HepG2 (cell line): ENCODE data around the gene ANKRD12. TPM values are rescaled to one million over a fixed set of nuclear protein-coding genes. Genes with fewer than 3 reads are reported as not detected.

Experiments
- DDIT3 ChIP-seq: sonication (generic); formaldehyde crosslinking; IDR thresholded peaks from 2 replicates; pipeline ENCODE4 v1.4.0; 2020; ENCODE audit warnings: mild to moderate bottlenecking, missing genetic modification reagents
- FOXK2 ChIP-seq: fragments of 450-650 bp; IDR thresholded peaks from 2 replicates; pipeline ENCODE4 v1.6.1; 2016
- FOXO4 ChIP-seq: sonication (generic); formaldehyde crosslinking; conservative IDR thresholded peaks from 2 replicates; pipeline ENCODE4 v1.8.1; 2023; ENCODE audit warnings: missing genetic modification reagents
- HNRNPUL1 ChIP-seq: fragments of 200-400 bp; formaldehyde crosslinking; IDR thresholded peaks from 2 replicates; pipeline ENCODE4 v1.6.1; 2017; ENCODE audit warnings: low read depth, mild to moderate bottlenecking, low read length, moderate library complexity
- JUN ChIP-seq: sonication (generic); formaldehyde crosslinking; IDR thresholded peaks from 2 replicates; pipeline ENCODE4 v1.4.0; 2020; ENCODE audit warnings: mild to moderate bottlenecking, missing genetic modification reagents
- KDM2A ChIP-seq: sonication (generic); formaldehyde crosslinking; IDR thresholded peaks from 2 replicates; pipeline ENCODE4 v1.4.0; 2020; ENCODE audit warnings: low read depth, missing genetic modification reagents, borderline replicate concordance
- KLF11 ChIP-seq: IDR thresholded peaks from 2 replicates; pipeline ENCODE4 v1.6.1; 2016; ENCODE audit warnings: missing compliant biosample characterization
- MED8 ChIP-seq: sonication (generic); formaldehyde crosslinking; IDR thresholded peaks from 2 replicates; pipeline ENCODE4 v1.8.1; 2023; ENCODE audit warnings: mild to moderate bottlenecking, missing genetic modification reagents; ENCODE audit not compliant: insufficient replicate concordance
- MZF1 ChIP-seq: sonication (generic); formaldehyde crosslinking; IDR thresholded peaks from 2 replicates; pipeline ENCODE4 v1.8.1; 2023; ENCODE audit warnings: mild to moderate bottlenecking, missing genetic modification reagents, borderline replicate concordance
- SIN3B ChIP-seq: fragments of 150-350 bp; IDR thresholded peaks from 2 replicates; pipeline ENCODE4 v1.6.1; 2014; ENCODE audit warnings: low read length
- SP4 ChIP-seq: sonication (generic); formaldehyde crosslinking; IDR thresholded peaks from 2 replicates; pipeline ENCODE4 v1.8.1; 2023; ENCODE audit warnings: mild to moderate bottlenecking, missing genetic modification reagents
- TARDBP ChIP-seq: sonication (generic); formaldehyde crosslinking; IDR thresholded peaks from 2 replicates; pipeline ENCODE4 v1.8.0; 2022; ENCODE audit warnings: mild to moderate bottlenecking, missing genetic modification reagents
- U2AF2 ChIP-seq: fragments of 200-400 bp; formaldehyde crosslinking; IDR thresholded peaks from 2 replicates; pipeline ENCODE4 v1.6.1; 2017; ENCODE audit warnings: low read depth, mild to moderate bottlenecking, low read length
- ZBTB7A ChIP-seq: sonication (generic); formaldehyde crosslinking; IDR thresholded peaks from 2 replicates; pipeline ENCODE4 v1.8.0; 2022; ENCODE audit warnings: mild to moderate bottlenecking, missing genetic modification reagents
- ZNF260 ChIP-seq: sonication (generic); formaldehyde crosslinking; IDR thresholded peaks from 2 replicates; pipeline ENCODE4 v1.4.0; 2020; ENCODE audit warnings: missing genetic modification reagents, low read depth, mild to moderate bottlenecking, borderline replicate concordance
- ZNF430 ChIP-seq: sonication (generic); formaldehyde crosslinking; IDR thresholded peaks from 2 replicates; pipeline ENCODE4 v1.9.0; 2021; ENCODE audit warnings: mild to moderate bottlenecking, missing genetic modification reagents
- ZNF564 ChIP-seq: sonication (generic); formaldehyde crosslinking; IDR thresholded peaks from 2 replicates; pipeline ENCODE4 v1.8.1; 2023; ENCODE audit warnings: mild to moderate bottlenecking, missing genetic modification reagents
- ZNF720 ChIP-seq: sonication (generic); formaldehyde crosslinking; IDR thresholded peaks from 2 replicates; pipeline ENCODE4 v1.4.0; 2020; ENCODE audit warnings: missing genetic modification reagents
- ZNF776 ChIP-seq: sonication (generic); formaldehyde crosslinking; IDR thresholded peaks from 2 replicates; pipeline ENCODE4 v1.4.0; 2020; ENCODE audit warnings: mild to moderate bottlenecking, missing genetic modification reagents
- polyA plus RNA-seq, 8 experiments: library from polyadenylated mRNA; depleted of rRNA in 3 of 8; stranded (reverse) in 7 of 8; unstranded in 1 of 8; fragments of >200 nt; fragmentation: Illumina TruSeq in 4 of 8; extraction: Trizol in 4 of 8; gene quantifications; 2 replicates each; pipeline versions ENCODE4 v1.2.1 to v1.2.3, GENCODE V29; 2011 to 2016; ENCODE audit warnings: low read depth in 4 of 8, missing spikeins in 1 of 8, mixed read lengths in 1 of 8; ENCODE audit not compliant: insufficient read depth in 1 of 8
- total RNA-seq, 5 experiments: library from RNA; depleted of rRNA; stranded (reverse); fragments of >200 nt; fragmentation: Illumina TruSeq; extraction: Trizol; gene quantifications; 2 replicates each; pipeline ENCODE4 v1.2.3, GENCODE V29; 2016; ENCODE audit warnings: low read depth in 1 of 5
- TF ChIP-seq, protein P1 (sequence below): sonication (generic); formaldehyde crosslinking; IDR thresholded peaks from 2 replicates; pipeline ENCODE4 v1.8.0; 2022; ENCODE audit warnings: mild to moderate bottlenecking, missing genetic modification reagents; ENCODE audit not compliant: insufficient replicate concordance
- TF ChIP-seq, protein P2 (sequence below): IDR thresholded peaks from 2 replicates; pipeline ENCODE4 v1.6.1; 2016; ENCODE audit warnings: missing compliant biosample characterization, missing genetic modification reagents, borderline replicate concordance
- TF ChIP-seq, protein P3 (sequence below): sonication (generic); formaldehyde crosslinking; IDR thresholded peaks from 2 replicates; pipeline ENCODE4 v1.4.0; 2020; ENCODE audit warnings: missing genetic modification reagents, borderline replicate concordance

The ANKRD12 gene
- total and polyA plus RNA-seq, 2 of the 13 experiments (the other 11 are each of a cell fraction or from before 2014, with no cell fraction given), result 6.0 to 23.2 TPM

- TF ChIP-seq FOXO4 (CRISPR knock-in tag), result no peak
- TF ChIP-seq ZNF430, result peak; percentile 77; the same call in 1 of the 2 replicates
- TF ChIP-seq SP4 (CRISPR knock-in tag), result peak; percentile 71; the same call in 1 of the 2 replicates
- TF ChIP-seq DDIT3 (CRISPR knock-in tag), result no peak
- no peak for TF ChIP-seq FOXK2
- no peak for TF ChIP-seq HNRNPUL1
- TF ChIP-seq TARDBP (CRISPR knock-in tag), result peak; percentile 93
- TF ChIP-seq, protein P1, sequence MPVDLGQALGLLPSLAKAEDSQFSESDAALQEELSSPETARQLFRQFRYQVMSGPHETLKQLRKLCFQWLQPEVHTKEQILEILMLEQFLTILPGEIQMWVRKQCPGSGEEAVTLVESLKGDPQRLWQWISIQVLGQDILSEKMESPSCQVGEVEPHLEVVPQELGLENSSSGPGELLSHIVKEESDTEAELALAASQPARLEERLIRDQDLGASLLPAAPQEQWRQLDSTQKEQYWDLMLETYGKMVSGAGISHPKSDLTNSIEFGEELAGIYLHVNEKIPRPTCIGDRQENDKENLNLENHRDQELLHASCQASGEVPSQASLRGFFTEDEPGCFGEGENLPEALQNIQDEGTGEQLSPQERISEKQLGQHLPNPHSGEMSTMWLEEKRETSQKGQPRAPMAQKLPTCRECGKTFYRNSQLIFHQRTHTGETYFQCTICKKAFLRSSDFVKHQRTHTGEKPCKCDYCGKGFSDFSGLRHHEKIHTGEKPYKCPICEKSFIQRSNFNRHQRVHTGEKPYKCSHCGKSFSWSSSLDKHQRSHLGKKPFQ (CRISPR knock-in tag), result peak; percentile 84
- TF ChIP-seq MED8, result peak; percentile 50
- TF ChIP-seq MZF1 (CRISPR knock-in tag), result no peak
- peak; percentile 69 for TF ChIP-seq ZBTB7A (CRISPR knock-in tag)
- TF ChIP-seq, protein P2, sequence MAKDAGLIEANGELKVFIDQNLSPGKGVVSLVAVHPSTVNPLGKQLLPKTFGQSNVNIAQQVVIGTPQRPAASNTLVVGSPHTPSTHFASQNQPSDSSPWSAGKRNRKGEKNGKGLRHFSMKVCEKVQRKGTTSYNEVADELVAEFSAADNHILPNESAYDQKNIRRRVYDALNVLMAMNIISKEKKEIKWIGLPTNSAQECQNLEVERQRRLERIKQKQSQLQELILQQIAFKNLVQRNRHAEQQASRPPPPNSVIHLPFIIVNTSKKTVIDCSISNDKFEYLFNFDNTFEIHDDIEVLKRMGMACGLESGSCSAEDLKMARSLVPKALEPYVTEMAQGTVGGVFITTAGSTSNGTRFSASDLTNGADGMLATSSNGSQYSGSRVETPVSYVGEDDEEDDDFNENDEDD (CRISPR knock-in tag), result peak; percentile 66; the same call in 1 of the 2 replicates
- peak; percentile 65; the same call in 1 of the 2 replicates for TF ChIP-seq ZNF564
- peak; percentile 59; the same call in 1 of the 2 replicates for TF ChIP-seq KDM2A (CRISPR knock-in tag)
- 0 out of 2 replicates have a peak, but pooled peaks have one; percentile 35 for TF ChIP-seq JUN (CRISPR knock-in tag)
- TF ChIP-seq KLF11, result no peak
- TF ChIP-seq ZNF776 (CRISPR knock-in tag), result no peak
- TF ChIP-seq, protein P3, sequence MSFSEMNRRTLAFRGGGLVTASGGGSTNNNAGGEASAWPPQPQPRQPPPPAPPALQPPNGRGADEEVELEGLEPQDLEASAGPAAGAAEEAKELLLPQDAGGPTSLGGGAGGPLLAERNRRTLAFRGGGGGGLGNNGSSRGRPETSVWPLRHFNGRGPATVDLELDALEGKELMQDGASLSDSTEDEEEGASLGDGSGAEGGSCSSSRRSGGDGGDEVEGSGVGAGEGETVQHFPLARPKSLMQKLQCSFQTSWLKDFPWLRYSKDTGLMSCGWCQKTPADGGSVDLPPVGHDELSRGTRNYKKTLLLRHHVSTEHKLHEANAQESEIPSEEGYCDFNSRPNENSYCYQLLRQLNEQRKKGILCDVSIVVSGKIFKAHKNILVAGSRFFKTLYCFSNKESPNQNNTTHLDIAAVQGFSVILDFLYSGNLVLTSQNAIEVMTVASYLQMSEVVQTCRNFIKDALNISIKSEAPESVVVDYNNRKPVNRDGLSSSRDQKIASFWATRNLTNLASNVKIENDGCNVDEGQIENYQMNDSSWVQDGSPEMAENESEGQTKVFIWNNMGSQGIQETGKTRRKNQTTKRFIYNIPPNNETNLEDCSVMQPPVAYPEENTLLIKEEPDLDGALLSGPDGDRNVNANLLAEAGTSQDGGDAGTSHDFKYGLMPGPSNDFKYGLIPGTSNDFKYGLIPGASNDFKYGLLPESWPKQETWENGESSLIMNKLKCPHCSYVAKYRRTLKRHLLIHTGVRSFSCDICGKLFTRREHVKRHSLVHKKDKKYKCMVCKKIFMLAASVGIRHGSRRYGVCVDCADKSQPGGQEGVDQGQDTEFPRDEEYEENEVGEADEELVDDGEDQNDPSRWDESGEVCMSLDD (CRISPR knock-in tag), result peak; percentile 42; the same call in 1 of the 2 replicates
- no peak for TF ChIP-seq ZNF260 (CRISPR knock-in tag)
- TF ChIP-seq SIN3B, result no peak
- TF ChIP-seq U2AF2, result no peak
- TF ChIP-seq ZNF720, result no peak
These were observed 33.8 kb upstream of the ANKRD12 start, which contains the start of gene NDUFV2 (continued) for GRCh38 chr18:9102508-9103375.
